HUDEP-2 (cell line): ENCODE results near the gene FNDC10.

Source experiments
- DNase-seq, 76 experiments: peaks; one replicate each; lab custom pipeline; 2025; ENCODE audit not compliant: unreplicated experiment in 76 of 76; lab: John Stamatoyannopoulos, UW

The FNDC10 gene

GRCh38 chr1:1551524-1552262, 48.2 kb downstream of the FNDC10 start:
- no peak for DNase-seq

DNA sequence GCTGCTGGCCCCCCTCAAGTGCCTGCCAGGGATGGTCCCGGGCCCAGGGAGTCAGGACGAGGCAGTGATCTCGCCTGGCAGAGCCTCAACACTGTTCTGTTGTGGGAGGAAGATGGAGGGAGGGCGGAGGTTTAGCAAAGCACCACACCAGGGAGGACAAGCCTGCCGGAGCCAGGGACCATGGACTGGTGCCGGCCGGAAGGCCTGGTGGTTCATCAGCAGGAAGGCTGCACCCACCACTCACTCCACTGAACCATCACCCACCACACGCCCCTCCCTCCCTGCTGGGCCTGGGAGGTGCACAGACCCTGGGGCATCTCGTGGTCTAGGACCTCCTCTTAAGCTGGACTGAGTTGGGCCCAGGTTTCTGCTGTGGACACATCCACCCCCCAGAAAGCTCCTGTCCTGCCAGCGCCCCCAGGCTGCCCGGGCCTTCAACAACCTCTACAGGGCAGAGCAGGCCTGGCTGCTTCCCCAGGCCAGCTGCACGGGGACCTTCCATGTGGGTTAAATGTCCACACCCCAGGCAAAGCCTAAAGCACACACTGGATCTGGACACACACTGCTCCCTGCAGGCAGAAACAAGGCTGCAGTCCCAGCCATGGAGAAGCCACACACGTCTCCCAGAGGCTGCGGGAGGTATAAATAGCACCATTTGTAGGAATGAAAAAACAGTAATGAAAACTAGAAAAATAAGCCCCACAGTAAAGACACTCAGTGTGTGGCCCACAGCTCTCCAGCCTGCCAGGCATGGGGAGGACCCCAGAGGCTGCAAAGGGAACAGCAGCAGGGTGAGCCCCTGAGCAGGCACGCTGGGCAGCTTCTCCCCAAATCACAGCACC, 49.1 kb downstream of the FNDC10 start:
- DNase-seq, result peak in 2 of 76 experiments; percentile 19 to 32

GRCh38 chr1:1550087-1550486, 49.8 kb downstream of the FNDC10 start:
- DNase-seq, result no peak

- no peak for DNase-seq
Measured at GRCh38 chr1:1548591-1548990, 51.3 kb downstream of the FNDC10 start.
